ENCODE results near the gene EIPR1. TPM values are rescaled to one million over a fixed set of nuclear protein-coding genes. Genes with fewer than 3 reads are reported as not detected.

EIPR1 gene
- total and polyA plus RNA-seq, 9 donors = 6.6 to 16.6 (median 8.9) TPM

DNA sequence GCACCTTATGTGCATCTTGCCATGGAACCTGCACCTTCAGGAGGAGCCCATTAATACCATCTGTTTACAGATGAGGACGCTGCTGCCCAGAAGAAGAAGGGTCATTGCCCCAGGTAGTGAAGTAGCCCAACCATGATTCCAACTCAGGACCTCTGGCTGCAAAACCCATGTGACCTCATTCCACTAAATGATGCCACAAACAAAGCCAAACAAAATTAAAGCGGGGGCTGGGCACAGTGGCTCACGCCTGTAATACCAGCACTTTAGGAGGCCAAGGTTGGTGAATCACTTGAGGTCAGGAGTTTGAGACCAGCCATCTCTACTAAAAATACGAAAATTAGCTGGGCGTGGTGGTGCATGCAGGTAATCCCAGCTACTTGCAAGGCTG is 202.1 kb downstream of the EIPR1 start:
- DNase-seq = no peak
- H3K27ac ChIP-seq = no peak overlapping the region
- H3K9me3 ChIP-seq = no peaks in the 10 kb centered on the region
- H3K4me3 ChIP-seq = no peak overlapping the region
- TF ChIP-seq EP300 (IDR thresholded peaks at IDR 0.05) = no peak
- TF ChIP-seq CTCF (IDR thresholded peaks at IDR 0.05) = no peak
- TF ChIP-seq POLR2A (IDR thresholded peaks at IDR 0.05) = no peak
- H3K4me1 ChIP-seq (ENCODE audit: insufficient read depth) = no peaks in the 10 kb centered on the region
- 96 to 100% (median 97%) methylated on average over 5 of the region's 5 CpGs for WGBS, 3 donors
- intact Hi-C loops (cut with DNase I) = no loop called here
- H3K36me3 ChIP-seq = no peaks in the 10 kb centered on the region
- H3K27me3 ChIP-seq = no peaks in the 10 kb centered on the region

- 86 to 91% (median 87%) methylated on average over 26 of the region's 26 CpGs for WGBS, 3 donors
- no peak overlapping the region for H3K4me3 ChIP-seq
- no peak for TF ChIP-seq POLR2A (IDR thresholded peaks at IDR 0.05)
- no peak for TF ChIP-seq EP300 (IDR thresholded peaks at IDR 0.05)
- TF ChIP-seq CTCF (IDR thresholded peaks at IDR 0.05) = no peak
- no peaks in the 10 kb centered on the region for H3K9me3 ChIP-seq
- H3K36me3 ChIP-seq = no peaks in the 10 kb centered on the region
- no peak overlapping the region for H3K27ac ChIP-seq
- H3K4me1 ChIP-seq (ENCODE audit: insufficient read depth) = no peaks in the 10 kb centered on the region
- intact Hi-C loops (cut with DNase I) = no loop called here
- no peaks in the 10 kb centered on the region for H3K27me3 ChIP-seq
- DNase-seq = no peak
Measured at GRCh38 chr2:3174626-3175567, 202.7 kb downstream of the EIPR1 start.

DNA sequence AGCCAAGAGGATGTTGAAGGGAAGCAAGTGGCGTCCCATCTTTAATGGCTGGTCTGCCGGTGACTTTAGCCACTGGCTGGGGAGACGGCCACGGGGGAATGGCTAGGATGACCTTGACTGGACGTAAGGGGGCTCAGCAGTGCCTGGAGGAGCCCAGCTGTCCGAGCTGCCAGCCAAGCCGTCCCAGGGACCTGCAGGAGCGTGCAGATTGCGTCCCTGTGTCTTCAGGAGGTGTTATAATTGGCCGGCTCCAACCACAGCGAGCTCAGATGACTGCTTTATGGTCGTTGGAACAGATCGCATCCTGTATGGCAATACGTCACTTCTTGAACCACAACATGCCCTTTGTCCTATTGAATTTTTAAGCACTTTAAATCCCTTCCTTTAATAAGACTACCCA is 204.6 kb downstream of the EIPR1 start:
- Histone ChIP-seq H3K27me3 (no peaks in the 10 kb centered on the region), H3K4me3 (no peak overlapping the region), H3K4me1 (ENCODE audit: insufficient read depth) (no peaks in the 10 kb centered on the region), H3K36me3 (no peaks in the 10 kb centered on the region), H3K27ac (no peak overlapping the region), H3K9me3 (no peaks in the 10 kb centered on the region)
- 77 to 84% (median 82%) methylated on average over 14 of the region's 14 CpGs for WGBS, 3 donors
- no peak for DNase-seq
- intact Hi-C loops (cut with DNase I) = no loop called here
- no peak for TF ChIP-seq CTCF (IDR thresholded peaks at IDR 0.05)
- TF ChIP-seq EP300 (IDR thresholded peaks at IDR 0.05) = no peak
- no peak for TF ChIP-seq POLR2A (IDR thresholded peaks at IDR 0.05)

- Histone ChIP-seq H3K36me3 (no peaks in the 10 kb centered on the region), H3K27me3 (no peaks in the 10 kb centered on the region), H3K27ac (no peak overlapping the region), H3K9me3 (no peaks in the 10 kb centered on the region), H3K4me1 (ENCODE audit: insufficient read depth) (no peaks in the 10 kb centered on the region), H3K4me3 (no peak overlapping the region)
- TF ChIP-seq CTCF (IDR thresholded peaks at IDR 0.05) (no peak), POLR2A (IDR thresholded peaks at IDR 0.05) (no peak), EP300 (IDR thresholded peaks at IDR 0.05) (no peak)
- intact Hi-C loops (cut with DNase I) = no loop called here
- 93 to 96% (median 95%) methylated on average over 18 of the region's 18 CpGs for WGBS, 3 donors
- no peak for DNase-seq
Measured at GRCh38 chr2:3172265-3172935, 205.2 kb downstream of the EIPR1 start.

Measured in ovary (tissue), 9 donors.